GM18499 (cell line): ENCODE results near the gene KCNAB1.
"Not testable (repeated sequence)": the region's sequence is repeated elsewhere in the genome, so short reads cannot be mapped to it uniquely, and the experiment has no call there.

Source experiments
- ATAC-seq: cut with Tn5 transposase; IDR thresholded peaks from one replicate; pipeline ENCODE4 v1.9.1; 2021; ENCODE audit warnings: moderate number of reproducible peaks; ENCODE audit not compliant: insufficient read depth, unreplicated experiment

The KCNAB1 gene

DNA sequence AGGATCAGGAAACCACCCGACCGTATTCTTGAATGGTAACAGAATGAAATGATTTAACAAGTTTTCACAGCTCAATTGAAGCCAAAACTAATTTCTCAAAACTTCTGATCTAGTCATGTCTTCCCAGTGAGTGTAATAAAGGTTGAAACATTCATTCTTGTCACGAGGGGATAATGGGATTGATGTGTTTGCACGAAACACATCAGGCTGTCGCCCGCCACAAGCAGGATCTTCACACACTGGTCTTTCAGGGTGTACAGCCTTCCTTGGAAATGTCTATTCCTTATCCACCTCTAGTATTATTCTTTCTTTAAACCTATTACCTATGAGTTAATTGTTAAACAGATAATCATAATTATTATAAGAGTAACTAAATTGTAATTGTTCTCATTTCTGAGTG lies 94.3 kb downstream of the KCNAB1 start:
- ATAC-seq, result no peak

- ATAC-seq, result no peak
Observed at GRCh38 chr3:156215751-156216150, 95.4 kb downstream of the KCNAB1 start.

DNA sequence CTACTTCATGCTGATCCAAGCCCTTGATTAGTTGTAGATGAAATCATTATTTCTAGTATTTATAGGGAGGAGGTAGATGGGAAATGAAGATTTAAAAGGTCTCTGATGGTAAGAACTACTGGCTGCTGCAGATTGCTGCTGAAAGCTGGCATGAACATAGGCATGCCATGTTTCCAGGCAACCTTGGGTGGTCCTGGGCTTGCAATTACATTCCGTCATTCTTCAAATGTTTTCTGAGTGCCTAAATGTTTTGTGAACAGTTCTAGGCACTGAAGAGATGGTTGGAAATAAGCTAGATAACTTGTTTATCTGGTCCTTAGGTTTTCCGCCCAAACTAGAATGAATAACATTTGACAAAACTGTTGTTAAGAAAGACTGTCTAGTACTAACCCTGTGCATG lies 95.8 kb downstream of the KCNAB1 start:
- no peak for ATAC-seq

- ATAC-seq, result no peak
Observed at GRCh38 chr3:156216852-156217251, 96.5 kb downstream of the KCNAB1 start.

GRCh38 chr3:156217674-156218352 lies 97.4 kb downstream of the KCNAB1 start:
- no peak for ATAC-seq

GRCh38 chr3:156218353-156218744 lies 98.0 kb downstream of the KCNAB1 start:
- ATAC-seq, result no peak

DNA sequence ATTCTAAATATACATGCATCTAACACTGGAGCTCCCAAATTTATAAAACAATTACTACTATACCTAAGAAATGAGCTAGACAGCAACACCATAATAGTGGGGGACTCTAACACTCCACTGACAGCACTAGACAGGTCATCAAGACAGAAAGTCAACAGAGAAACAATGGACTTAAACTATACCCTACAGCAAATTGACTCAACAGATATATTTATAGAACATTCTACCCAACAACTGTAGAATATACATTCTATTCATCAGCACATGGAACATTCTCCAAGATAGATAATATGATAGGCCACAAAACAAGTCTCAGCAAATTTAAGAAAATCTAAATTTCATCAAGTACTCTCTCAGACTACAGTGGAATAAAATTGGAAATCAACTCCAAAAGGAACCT lies 102.0 kb downstream of the KCNAB1 start:
- ATAC-seq, result not testable (repeated sequence)

DNA sequence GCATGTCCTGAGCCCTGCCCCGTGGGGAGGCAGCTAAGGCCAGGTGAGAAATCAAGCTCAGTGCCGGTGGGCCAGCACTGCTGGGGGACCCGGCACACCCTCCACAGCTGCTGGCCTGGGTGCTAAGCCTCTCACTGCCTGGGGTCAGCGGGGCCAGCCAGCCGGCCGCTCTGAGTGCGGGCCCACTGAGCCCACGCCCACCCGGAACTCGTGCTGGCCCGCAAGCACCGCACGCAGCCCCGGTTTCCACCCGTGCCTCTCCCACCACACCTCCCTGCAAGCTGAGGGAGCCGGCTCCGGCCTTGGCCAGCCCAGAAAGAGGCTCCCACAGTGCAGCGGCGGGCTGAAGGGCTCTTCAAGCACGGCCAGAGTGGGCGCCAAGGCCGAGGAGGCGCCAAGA lies 103.7 kb downstream of the KCNAB1 start:
- ATAC-seq, result not testable (repeated sequence)

GRCh38 chr3:156226676-156227420 lies 106.5 kb downstream of the KCNAB1 start:
- no peak for ATAC-seq

DNA sequence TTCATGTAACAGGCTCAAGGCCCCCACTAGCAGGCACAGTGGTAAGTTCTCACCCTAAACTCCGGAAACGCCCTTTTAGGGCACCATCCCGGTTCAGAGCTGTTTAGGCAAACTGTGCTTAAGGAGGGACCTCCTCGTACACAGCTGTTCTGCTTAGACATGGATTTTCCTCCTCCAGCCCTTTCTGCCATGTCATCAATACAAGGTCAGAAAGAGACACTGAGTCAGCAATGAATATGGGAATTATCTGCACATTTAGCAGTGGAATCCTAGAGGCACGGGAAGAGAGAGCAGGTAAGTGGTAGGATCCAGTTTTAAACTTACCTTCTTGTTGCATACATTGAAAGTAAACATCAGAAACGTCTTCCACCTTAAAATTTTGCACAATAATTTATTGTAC lies 107.3 kb downstream of the KCNAB1 start:
- ATAC-seq, result no peak

DNA sequence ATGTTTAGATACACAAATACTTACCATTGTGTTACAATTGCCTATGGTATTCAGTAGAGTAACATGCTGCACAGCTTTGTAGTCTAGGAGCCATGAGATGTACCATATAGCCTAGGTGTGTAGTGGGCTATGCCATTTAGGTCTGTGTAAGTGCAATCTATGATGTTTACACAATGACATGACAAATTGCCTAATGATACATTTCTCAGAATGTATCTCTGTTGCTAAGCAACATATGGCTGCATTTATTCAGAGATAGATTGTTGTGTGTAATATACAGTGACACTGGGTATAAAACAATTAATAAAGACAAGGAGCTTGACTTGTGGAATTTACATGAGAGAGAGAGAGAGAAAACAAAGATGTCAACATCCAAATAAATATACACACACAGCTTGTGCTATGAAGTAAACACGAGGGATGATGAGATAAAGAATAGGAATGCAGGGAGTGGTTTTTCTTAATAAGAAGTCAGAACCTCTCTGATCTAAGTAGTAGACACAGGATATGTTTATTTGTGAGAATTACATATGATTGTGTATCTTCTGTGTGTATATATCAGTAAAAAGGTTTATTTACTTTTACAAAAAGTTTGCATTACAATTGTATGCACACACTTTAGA lies 110.0 kb downstream of the KCNAB1 start:
- ATAC-seq, result no peak

GRCh38 chr3:156231221-156231620 lies 110.8 kb downstream of the KCNAB1 start:
- not testable (repeated sequence) for ATAC-seq

DNA sequence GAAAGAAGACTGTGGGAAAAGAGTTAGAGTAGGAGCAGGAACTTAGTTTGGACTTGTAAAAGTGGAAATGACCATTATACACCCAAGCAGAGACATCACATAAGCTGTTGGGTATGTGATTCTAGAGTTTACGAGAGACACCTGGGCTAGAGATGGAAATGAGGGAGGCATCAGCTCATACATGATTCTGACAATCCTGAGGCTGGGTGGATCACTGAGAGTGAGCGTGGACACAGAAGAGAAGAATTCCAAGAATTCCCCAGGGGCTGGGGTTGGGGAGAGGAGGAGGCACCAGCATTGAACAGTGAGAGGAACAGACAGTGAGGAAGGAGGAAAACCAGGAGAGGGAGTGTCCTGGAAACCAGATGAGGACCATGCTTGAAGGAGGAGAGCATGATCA lies 113.5 kb downstream of the KCNAB1 start:
- no peak for ATAC-seq

DNA sequence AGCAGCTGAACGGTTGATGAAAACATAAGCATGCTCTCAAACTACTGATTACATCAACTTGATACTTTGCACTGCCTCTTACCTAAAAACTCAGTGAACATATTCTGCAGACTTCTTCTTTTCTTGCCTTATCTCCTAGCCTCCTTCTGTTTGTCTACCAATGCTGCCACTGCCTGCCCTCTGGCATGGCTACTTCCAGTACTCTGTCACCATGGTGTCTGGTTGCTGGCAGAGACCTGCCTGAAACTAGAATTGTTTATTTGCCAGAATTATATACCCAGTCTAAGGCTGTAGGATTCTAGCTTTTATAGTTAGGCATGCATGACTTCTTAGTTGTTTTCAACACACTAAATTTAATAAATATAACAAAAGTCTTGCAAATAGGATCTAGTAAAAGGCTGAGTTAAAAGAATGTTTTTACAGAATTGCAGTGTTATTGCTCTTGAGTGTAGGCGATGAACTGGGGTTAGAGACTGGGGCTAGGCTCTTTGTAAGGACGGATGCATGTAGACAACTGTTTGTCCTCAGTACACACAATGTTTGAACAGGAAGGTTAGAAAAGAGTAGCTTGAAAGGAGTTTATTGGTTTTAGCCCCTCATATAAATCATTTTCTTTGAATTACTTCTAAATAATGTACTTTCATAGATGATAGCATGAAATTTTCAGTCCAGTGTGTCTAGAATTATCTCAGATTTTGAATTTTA lies 116.3 kb downstream of the KCNAB1 start:
- ATAC-seq, result no peak

DNA sequence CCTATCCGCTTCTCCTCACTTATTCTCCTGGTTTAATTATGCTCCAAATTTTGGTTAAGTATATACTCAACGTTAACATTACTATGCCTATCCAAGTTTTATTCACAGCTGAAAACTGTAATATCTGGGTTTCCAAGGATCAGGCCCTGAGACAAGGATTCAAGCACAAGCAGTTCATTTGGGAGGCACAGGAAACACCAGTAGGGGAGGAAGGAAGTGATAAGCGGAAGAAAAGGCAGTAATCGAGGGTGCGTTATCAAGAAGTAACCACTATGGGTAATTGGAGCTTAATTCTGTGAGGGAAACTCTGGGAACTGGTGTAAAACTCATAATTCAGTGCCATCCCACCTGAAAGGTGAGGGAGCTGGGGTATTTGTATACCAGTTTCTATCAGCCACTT lies 120.3 kb downstream of the KCNAB1 start:
- ATAC-seq, result no peak

DNA sequence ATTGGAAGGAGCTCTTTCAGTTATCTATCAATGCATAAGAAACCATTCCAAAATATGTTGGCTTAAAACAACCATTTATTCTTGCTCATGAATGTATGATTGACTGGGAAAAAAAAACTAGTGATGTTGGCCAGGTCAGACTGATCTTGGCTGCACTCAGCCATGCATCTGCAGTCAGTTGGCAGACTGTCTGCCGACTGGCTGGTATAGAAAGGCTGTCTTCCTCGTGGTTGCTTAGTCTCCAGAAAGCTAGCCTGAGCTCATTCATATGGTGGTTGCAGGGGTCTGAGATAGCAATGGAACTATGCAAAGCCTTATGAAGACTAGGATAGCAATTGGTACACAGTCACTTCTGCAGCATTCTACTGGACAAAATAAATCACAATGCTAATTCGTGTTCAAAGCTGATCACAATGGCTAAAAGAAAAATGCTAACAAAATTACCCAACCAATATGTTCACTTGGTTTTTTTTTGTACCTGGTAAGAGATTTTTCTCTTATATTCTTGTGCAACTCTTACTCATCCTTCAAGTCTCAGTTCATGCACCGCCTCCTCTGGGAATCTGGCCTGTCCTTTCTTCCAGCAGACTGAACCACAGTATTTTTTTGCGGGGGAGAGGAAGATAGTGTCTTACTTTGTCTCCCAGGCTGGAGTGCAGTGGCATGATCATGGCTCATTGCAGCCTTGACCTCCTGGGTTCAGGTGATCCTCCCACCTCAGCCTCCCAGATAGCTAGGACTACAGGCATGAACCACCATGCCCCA lies 126.8 kb downstream of the KCNAB1 start:
- no peak for ATAC-seq

- no peak for ATAC-seq
Observed at GRCh38 chr3:156250550-156250949, 130.2 kb downstream of the KCNAB1 start.

- ATAC-seq, result no peak
Observed at GRCh38 chr3:156251424-156251823, 131.0 kb downstream of the KCNAB1 start.

DNA sequence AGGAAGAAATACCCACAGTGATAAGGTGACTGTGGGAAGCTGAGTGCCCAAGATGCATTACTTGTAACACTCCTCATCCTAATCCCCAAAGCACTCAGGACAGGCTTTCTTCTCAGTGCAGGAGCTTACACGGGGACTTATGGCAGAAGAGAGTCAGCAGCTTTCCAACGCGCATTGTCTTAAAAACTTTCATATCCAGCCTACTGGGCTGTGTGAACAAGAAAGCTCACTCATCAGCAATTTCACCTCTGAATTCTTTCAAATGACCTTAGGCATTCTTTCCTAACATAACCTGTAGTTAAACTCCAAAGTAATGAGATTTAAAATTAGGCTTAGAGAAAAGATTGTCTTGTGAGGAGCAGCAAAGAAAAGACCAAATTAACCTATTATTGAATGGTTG lies 132.3 kb downstream of the KCNAB1 start:
- no peak for ATAC-seq

- ATAC-seq, result no peak
Observed at GRCh38 chr3:156253150-156253549, 132.8 kb downstream of the KCNAB1 start.
